HG02970 (cell line): ENCODE data around the gene KLHL2.
"Not testable (repeated sequence)": the region's sequence is repeated elsewhere in the genome, so short reads cannot be mapped to it uniquely, and the experiment has no call there.

Source experiments
- ATAC-seq: cut with Tn5 transposase; IDR thresholded peaks from one replicate; pipeline ENCODE4 v1.9.1; 2021; ENCODE audit warnings: mild to moderate bottlenecking, moderate library complexity, moderate number of reproducible peaks; ENCODE audit not compliant: unreplicated experiment, low FRiP score

Gene KLHL2

GRCh38 chr4:165325732-165326512 lies 118.6 kb downstream of the KLHL2 start:
- ATAC-seq = no peak

DNA sequence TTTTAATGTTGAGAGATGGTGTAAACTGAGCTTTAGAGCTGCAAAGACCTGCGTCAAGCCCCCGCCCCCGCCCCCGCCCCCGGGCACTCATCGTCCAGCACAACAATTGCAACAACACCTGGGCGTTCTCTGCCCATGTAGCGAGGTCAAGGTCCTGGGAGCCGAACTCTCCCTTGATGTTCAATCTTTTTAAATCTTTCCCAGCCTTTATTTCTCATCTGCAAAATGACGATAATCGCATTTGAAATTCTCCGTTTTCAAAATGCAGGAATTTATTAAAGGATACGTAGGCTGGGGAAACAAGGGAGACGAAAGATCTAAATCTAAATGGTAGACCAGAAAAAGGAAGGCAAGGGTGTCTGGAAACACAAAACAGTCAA lies 119.5 kb downstream of the KLHL2 start:
- ATAC-seq = no peak

- peak; percentile 99 for ATAC-seq
These were observed 120.1 kb downstream of the KLHL2 start, which contains the start of gene MSMO1 for GRCh38 chr4:165327211-165328100. MSMO1 (plus strand) TSS chr4:165327669; CDS start chr4:165333371, 5,702 bp downstream.

GRCh38 chr4:165328101-165328425 lies 120.7 kb downstream of the KLHL2 start:
- no peak for ATAC-seq

- no peak for ATAC-seq
These were observed 121.3 kb downstream of the KLHL2 start for GRCh38 chr4:165328708-165329107.

GRCh38 chr4:165330071-165330470 lies 122.7 kb downstream of the KLHL2 start:
- no peak for ATAC-seq

DNA sequence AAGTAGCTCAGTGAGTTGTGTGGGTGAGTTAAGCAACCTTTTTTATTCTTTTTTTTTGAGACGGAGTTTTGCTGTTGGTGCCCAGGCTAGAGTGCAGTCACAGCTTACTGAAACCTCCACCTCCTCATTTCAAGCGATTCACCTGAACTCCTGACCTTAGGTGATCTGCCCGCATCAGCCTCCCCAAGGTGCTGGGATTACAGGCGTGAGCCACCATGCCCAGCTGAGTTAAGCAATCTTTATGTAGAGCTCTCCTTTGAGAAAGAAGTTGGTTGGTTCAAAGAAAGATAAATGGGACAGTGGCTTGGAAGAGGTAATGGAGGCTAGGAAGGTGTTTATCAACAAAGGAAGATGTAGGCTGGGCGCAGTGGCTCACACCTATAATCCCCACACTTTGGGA lies 123.3 kb downstream of the KLHL2 start:
- no peak for ATAC-seq

GRCh38 chr4:165331359-165331758 lies 124.0 kb downstream of the KLHL2 start:
- no peak for ATAC-seq

DNA sequence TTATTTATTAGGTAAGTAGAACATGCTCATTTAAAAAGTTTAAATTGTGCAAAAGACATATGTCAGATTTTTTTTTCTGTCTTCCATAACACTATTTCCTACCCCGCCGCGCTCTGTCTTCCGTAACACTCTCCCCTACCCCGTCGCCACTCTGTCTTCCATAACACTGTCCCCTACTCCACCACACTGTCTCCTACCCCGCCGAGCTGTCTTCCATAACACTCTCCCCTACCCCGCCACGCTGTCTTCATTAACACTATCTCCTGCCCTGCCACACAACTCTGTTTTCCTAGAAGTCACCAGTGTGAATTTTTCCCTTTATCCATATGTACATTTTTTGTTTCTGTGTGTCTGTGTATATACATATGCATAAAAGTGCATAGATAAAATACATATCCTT lies 124.5 kb downstream of the KLHL2 start:
- ATAC-seq = no peak

DNA sequence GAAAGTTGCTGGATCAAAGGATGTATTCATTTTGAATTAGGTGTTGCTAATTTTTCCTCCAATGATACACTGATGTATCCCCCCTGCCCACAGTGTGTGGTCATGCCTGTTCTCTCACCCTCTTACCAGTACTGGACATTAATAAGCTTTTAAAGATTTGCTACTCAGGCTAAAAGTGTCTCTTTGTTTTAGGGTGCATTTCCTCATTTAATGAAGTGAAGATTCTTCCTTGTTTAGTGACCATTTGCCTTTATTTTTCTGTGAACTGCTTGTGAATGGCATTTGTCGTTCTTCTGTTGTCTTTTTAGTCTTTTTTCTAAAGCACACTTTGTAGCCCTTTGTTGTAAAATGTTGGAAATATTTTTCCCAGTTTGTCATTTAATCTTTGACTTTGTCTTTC lies 125.1 kb downstream of the KLHL2 start:
- ATAC-seq = no peak

DNA sequence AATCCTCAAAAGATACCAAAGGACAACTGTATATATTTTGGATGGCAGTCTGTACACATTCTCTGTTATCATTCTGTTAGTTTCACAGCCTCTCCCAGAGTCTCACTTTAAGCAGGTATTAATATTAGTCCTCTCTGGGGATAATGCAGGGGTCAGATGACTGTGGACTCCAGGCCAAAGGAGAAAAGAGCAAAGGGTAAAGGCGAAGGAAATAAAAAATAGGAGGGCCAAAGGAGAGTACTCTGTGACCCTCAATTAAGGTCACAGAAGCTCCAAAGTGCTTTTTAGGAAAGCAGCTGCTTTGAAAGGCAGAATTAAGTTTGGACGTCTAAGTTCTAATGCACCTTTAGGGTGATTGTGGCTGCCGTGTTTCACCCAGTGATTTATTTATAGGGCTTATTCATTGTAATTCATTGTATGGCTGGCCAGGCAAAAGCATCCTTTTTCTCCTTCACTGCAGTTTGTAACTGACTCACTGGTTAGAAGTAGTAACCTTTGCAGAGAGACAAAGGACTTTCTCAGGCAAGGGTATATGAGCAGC lies 127.9 kb downstream of the KLHL2 start:
- no peak for ATAC-seq

- no peak for ATAC-seq
These were observed 129.4 kb downstream of the KLHL2 start for GRCh38 chr4:165336743-165337142.

DNA sequence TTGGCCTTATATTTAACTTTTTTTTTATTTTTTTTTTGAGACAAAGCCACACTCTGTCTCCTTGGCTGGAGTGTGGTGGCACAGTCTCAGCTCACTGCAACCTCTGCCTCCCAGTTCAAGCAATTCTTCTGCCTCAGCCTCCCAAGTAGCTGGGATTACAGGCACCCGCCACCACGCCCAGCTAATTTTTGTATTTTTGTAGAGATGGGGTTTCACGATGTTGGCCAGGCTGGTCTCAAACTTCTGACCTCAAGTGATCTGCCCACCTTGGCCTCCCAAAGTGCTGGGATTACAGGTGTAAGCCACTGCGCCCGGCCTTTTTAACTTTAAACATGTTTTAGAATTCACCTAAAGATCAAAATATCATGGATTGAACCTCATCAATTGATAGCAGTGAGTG lies 135.0 kb downstream of the KLHL2 start:
- not testable (repeated sequence) for ATAC-seq

- no peak for ATAC-seq
These were observed 136.2 kb downstream of the KLHL2 start for GRCh38 chr4:165343353-165344191.

DNA sequence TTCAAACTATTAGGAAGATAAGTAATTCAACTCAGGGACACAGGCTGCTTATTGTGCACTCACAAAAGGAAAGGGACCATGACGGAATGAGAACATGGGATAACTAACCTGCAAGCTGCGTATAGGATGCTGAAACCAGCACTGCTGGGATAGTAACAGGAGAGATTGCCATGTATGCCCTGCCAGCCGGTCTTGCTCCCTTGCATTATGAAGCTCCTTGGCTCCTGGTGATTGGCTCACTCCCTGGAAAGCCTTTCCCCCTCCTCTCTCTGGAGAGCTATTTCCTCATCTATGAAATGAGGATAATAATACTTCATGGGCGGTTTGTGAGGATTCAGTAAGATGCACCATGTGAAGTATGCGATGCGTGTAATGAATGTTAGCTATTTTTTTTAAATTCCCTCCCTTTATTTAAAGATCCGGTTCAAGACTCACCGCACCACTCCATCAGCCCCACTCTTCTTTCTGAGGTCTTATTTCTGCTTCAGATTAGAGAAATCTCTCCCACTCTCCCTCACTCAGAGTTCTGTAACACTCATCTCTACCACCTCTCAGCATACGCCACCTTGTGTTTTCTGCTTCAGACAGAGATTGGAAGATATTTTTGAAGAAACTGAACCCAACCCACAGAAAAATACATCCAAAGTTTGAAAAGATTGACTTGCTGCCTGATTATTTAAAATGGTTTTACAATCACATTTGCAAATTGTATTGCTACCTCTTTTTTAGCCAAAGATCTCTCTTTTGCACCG lies 138.5 kb downstream of the KLHL2 start:
- ATAC-seq = no peak

DNA sequence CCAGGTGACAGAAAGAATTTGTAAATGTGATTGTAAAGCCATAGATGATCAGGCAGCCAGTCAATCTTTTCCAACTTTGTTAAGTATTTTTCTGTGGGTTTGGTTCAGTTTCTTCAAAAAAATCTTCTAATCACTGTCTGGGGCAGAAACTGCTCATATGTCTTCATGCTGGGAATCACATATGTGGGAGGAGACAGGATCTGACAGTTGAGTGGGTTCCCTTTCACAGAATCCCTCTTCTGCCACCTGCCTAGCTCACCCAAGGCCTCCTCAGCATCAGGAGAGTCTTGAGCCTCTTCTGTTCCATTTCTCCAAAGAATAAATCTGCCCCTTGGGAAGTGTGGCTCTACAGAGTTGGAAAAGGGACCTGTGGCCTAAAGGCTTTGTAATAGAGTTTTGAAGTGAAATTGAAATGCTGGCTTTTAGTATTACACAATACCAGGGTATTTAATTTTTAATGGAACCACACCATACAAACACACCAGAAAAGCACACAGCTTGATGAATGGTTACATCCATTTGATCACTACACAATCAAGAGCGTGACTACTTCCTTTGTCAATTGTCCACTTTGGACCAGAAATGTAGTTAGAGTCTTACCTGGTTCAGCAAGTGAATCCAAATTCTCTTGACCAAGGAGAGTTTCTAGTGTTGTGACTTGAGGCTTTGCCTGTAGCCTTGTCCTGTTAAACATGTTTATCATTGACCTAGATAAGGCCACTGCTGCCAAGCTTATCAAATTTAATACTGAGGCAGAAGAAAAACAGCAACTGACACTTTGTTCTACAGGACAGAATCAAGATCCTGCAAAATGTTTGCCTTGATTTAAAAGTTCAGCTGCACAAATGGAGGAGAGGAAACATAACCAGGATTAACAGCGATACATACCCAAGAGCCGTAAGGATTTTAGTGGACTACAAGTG lies 140.5 kb downstream of the KLHL2 start:
- ATAC-seq = no peak

GRCh38 chr4:165351359-165352130 lies 144.2 kb downstream of the KLHL2 start:
- ATAC-seq = no peak

- ATAC-seq = no peak
These were observed 148.5 kb downstream of the KLHL2 start for GRCh38 chr4:165355900-165356300.
